ENCODE data around the gene SLC22A8.

Gene SLC22A8

DNA sequence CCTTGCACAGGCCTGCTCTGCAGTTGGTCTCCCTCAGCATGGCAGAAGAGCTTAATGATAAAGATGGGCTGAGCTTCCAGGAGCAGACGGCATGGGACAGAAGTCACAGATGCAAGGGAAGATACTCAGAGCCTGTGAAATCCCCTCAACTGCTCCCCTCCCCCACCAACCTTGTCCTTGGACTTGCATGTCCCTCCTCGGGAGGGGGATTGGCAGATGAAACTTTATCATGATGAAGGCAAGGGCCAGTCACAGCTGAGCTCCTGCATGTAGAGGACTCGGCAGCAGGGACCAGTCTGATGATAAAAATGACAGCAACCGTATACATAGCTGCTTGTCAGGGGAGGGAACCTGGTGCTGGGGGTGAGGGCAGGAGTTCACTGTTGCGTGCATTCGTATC, 6.8 kb upstream of the SLC22A8 start:
- DNase-seq (ENCODE audit: low read depth): no peak
- TF ChIP-seq, protein P1, sequence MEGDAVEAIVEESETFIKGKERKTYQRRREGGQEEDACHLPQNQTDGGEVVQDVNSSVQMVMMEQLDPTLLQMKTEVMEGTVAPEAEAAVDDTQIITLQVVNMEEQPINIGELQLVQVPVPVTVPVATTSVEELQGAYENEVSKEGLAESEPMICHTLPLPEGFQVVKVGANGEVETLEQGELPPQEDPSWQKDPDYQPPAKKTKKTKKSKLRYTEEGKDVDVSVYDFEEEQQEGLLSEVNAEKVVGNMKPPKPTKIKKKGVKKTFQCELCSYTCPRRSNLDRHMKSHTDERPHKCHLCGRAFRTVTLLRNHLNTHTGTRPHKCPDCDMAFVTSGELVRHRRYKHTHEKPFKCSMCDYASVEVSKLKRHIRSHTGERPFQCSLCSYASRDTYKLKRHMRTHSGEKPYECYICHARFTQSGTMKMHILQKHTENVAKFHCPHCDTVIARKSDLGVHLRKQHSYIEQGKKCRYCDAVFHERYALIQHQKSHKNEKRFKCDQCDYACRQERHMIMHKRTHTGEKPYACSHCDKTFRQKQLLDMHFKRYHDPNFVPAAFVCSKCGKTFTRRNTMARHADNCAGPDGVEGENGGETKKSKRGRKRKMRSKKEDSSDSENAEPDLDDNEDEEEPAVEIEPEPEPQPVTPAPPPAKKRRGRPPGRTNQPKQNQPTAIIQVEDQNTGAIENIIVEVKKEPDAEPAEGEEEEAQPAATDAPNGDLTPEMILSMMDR (IDR thresholded peaks at IDR 0.05; ENCODE audit: low read depth, low read length, missing control alignments): no peak
- H3K4me3 ChIP-seq (ENCODE audit: low read depth, low read length): no peak overlapping the region

DNA sequence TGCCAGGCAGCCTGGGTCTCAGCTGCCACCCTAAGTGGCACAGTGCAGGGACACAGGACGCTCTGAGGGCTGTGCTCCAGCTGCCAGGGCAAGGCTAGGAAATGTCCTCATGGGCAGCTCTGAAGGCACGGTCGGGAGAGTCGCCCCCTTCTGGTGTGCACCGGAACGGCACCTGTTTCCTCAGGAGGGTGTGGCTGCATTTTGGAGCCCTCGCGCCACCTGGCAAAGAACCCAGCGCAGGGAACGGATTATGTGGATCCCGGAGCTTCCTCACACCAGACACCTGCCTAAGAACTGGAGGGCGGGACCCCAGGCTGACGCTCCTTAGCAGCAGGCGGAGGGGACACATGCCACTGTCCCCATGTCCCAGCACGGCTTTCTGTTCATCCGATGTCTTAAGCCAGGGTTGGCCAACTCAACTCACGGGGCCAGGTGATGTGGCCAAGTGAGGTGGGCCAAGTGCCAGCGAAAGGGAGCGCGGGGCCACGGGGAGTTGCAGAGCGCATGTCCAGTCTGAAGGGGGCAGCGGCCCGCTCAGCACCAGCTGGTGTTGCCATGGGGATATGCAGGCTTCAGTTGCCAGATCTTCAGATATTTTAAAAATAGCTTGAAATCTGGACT, 5.1 kb upstream of the SLC22A8 start:
- no peak for DNase-seq (ENCODE audit: low read depth)
- TF ChIP-seq, protein P1 (IDR thresholded peaks at IDR 0.05; ENCODE audit: low read depth, low read length, missing control alignments): peak; percentile 80
- no peak overlapping the region for H3K4me3 ChIP-seq (ENCODE audit: low read depth, low read length)

DNA sequence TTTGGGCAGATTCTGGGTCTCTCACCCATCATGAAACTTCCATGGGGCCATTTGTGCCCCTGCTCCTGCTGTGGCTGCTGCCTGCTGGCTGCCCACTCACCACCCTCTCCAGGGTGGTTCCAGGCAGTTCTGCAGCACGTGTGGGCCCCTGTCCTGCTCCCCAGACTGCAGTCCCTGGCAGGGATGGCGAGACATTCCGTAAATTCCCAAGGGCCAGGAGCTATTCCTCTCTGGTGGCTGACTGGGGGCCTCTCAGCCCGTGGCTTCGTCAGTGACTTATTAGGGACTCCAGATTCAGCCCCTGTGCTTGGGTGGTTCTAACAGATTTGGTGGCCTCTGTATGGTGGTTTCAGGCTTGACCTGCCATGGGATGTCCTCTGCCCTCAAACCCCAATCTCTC, 3.9 kb upstream of the SLC22A8 start:
- DNase-seq (ENCODE audit: low read depth): no peak
- no peak overlapping the region for H3K4me3 ChIP-seq (ENCODE audit: low read depth, low read length)
- TF ChIP-seq, protein P1 (IDR thresholded peaks at IDR 0.05; ENCODE audit: low read depth, low read length, missing control alignments): no peak

DNA sequence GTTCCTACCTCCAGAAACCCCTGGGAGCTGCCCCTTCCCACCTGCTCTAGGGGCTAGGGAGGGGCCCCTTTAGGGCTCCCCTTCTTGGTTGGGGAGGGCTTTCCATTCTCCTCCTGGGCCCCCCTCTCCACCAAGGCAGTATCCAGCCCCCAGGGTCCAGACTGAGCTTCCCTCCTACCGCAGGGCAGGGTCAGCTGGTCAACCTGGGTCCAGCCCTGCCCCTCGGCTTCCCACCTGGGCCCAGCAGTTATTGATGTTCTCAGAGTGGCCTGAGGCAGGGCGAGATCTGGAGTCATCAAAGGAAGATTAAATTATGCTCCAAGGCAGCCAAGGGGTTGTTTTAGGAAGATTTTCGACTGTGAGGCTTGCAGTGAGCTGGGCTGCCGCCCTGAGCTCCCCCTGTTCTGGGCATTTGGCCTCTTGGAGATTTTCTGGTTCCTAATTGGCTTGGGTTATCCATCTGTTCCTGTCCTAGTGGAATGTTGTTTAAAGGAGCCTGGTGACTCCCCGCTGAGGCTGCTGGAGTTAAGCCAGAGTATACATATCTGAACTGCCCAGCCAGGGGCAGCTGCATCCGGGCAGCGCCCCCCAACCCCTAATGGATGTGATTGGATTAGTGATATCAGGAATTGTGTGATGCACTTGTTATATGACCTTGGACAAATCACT, 1.8 kb upstream of the SLC22A8 start:
- no peak overlapping the region for H3K4me3 ChIP-seq (ENCODE audit: low read depth, low read length)
- DNase-seq (ENCODE audit: low read depth): no peak

DNA sequence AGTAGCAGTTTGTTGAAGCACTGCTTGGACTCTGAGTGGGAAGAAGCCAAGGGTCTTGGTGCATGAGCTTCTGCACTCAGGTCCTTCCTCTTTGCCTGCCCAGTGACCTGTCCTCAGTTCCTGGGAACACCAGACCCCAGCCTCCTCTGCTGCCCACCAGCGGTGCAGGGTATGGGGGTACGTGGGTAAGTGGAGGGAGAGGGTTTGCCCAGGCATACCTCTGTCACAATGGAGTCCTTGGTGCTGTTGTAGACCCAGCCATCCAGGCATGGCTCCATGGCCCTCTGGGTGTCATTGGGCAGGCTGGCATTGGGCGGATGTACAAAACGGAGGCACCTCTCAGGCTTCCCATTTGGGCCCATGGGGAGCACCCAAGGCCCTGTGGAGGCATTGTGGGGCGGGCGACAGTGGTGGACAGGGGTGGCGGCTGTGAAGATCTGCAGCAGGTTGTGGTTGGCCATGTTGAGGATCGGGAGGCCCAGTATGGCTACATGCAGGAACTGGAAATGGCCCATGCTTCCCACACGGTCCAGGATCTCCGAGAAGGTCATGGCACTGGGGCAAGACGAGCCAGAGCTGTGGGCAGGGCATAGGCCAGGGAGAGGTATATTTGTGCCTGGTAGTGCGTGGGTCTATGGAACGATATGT, 1.1 kb downstream of the SLC22A8 start:
- H3K4me3 ChIP-seq (ENCODE audit: low read depth, low read length): no peak overlapping the region
- DNase-seq (ENCODE audit: low read depth): no peak
- TF ChIP-seq, protein P1 (IDR thresholded peaks at IDR 0.05; ENCODE audit: low read depth, low read length, missing control alignments): no peak

More for the DNA sequence above, 1.8 kb upstream of the SLC22A8 start:
- TF ChIP-seq, protein P1 (IDR thresholded peaks at IDR 0.05; ENCODE audit: low read depth, low read length, missing control alignments): no peak

DNA sequence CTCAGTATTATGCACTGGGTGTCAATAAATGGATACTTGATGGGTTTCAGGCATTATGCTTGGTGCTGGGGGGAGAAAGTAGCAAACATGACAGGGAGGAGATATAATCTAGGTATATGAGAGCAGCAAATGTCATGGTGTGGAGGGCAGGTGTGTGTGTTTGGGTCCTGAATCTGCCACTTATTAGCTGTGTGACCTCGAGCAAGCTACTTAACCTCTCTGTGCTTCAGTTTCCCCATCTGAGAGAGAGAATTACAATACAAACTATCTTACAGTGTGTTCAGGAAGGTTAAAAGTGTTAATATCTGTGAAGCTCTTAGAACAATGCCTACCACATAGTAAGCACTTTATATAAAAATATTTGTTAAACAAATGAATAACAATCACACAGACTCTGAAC, 2.8 kb downstream of the SLC22A8 start:
- TF ChIP-seq, protein P1 (IDR thresholded peaks at IDR 0.05; ENCODE audit: low read depth, low read length, missing control alignments): no peak
- no peak for DNase-seq (ENCODE audit: low read depth)
- no peak overlapping the region for H3K4me3 ChIP-seq (ENCODE audit: low read depth, low read length)
